Ovary (tissue), 3 donors: ENCODE measurements around the gene CCDC124.

Source experiments
- EP300 ChIP-seq: sonication (generic); formaldehyde crosslinking; IDR thresholded peaks from one replicate; pipeline ENCODE4 v1.6.1; 2017; ENCODE audit warnings: antibody characterized with exemption
- POLR2A ChIP-seq: fragments of 450-650 bp; IDR thresholded peaks from one replicate; pipeline ENCODE4 v1.6.1; 2017; ENCODE audit warnings: antibody characterized with exemption, mild to moderate bottlenecking, moderate library complexity
- TF ChIP-seq, protein P1 (sequence below), 3 donors: fragments of 450-650 bp in 2 of 3; fragments of 200-600 bp in 1 of 3; IDR thresholded peaks; one replicate each; pipeline versions ENCODE4 v1.5.1 to v1.8.0; 2016 to 2022; ENCODE audit warnings: antibody characterized with exemption in 3 of 3, mild to moderate bottlenecking in 1 of 3
- donor health status: DM: no; HTN: no; CAD: no.

DNA sequence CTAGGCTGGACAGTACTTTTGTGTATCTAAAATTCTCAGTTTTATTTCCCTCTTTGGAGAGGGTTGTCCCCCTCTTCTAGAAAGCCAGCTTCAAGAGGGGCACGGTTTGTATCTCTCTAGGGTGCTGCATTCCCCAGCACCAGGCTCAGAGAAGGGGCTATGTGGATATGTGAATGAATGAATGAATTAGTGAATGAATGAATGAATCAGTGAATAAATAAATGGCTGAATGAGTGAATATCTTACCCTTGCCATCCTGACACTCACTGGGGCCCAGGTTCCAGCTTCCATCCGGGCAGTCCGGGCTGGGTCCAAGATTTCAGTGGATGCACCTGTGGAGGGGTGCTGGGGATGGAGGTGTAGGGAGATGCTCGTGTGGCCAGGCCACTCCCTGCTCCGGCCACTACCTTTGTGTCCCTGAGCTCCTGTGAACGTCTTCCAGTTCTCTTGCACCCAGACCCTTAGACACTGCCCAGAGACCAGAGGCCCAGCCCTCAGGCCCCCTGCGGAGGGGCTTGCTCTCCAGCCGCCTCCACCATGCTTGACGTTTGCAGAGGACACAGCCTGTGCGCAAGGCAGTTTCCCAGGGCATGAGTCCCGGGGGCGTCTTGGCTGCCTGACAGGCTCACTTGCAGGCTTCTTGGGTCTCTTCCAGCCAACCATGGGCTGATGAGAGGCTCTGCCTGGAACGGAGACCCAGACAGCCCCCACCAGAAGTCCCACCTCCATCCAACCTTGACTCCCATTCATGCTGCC is 31.3 kb downstream of the CCDC124 start:
- TF ChIP-seq POLR2A (no peak), EP300 (no peak)
- TF ChIP-seq, protein P1, sequence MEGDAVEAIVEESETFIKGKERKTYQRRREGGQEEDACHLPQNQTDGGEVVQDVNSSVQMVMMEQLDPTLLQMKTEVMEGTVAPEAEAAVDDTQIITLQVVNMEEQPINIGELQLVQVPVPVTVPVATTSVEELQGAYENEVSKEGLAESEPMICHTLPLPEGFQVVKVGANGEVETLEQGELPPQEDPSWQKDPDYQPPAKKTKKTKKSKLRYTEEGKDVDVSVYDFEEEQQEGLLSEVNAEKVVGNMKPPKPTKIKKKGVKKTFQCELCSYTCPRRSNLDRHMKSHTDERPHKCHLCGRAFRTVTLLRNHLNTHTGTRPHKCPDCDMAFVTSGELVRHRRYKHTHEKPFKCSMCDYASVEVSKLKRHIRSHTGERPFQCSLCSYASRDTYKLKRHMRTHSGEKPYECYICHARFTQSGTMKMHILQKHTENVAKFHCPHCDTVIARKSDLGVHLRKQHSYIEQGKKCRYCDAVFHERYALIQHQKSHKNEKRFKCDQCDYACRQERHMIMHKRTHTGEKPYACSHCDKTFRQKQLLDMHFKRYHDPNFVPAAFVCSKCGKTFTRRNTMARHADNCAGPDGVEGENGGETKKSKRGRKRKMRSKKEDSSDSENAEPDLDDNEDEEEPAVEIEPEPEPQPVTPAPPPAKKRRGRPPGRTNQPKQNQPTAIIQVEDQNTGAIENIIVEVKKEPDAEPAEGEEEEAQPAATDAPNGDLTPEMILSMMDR (IDR thresholded peaks at IDR 0.05) = no peak
